Endothelial cell of umbilical vein (primary cell): ENCODE measurements around the gene CPSF4.
"Not testable (repeated sequence)": the region's sequence is repeated elsewhere in the genome, so short reads cannot be mapped to it uniquely, and the experiment has no call there.

Experiments
- CTCF ChIP-seq, 2 donors: IDR thresholded peaks; 1 replicate in 1 of 2; 2 replicates in 1 of 2; pipeline ENCODE4 v1.5.1; 2011; ENCODE audit warnings: low read length in 2 of 2, mild to moderate bottlenecking in 2 of 2, moderate library complexity in 2 of 2, control low read depth in 1 of 2, inconsistent platforms in 1 of 2, low read depth in 1 of 2; ENCODE audit not compliant: insufficient read depth in 1 of 2; ENCODE audit errors: extremely low read depth in 1 of 2
- EZH2 ChIP-seq: IDR thresholded peaks from 2 replicates; pipeline ENCODE4 v1.6.1; 2012; ENCODE audit warnings: borderline replicate concordance, low read depth, mild to moderate bottlenecking, moderate library complexity, low read length, inconsistent platforms; ENCODE audit not compliant: severe bottlenecking
- JUN ChIP-seq: IDR thresholded peaks from 2 replicates; pipeline ENCODE4 v1.6.1; 2011; ENCODE audit warnings: borderline replicate concordance, low read depth; ENCODE audit not compliant: insufficient read length, insufficient read depth
- POLR2A ChIP-seq: IDR thresholded peaks from 2 replicates; pipeline ENCODE4 v1.6.1; 2012; ENCODE audit warnings: low read depth, mild to moderate bottlenecking, control low read depth, low read length
- POLR2AphosphoS5 ChIP-seq: IDR thresholded peaks from 2 replicates; pipeline ENCODE4 v1.6.1; 2012; ENCODE audit warnings: low read depth, mild to moderate bottlenecking, control low read depth, low read length, moderate library complexity; ENCODE audit not compliant: insufficient read depth

GRCh38 chr7:99501236-99501635, 62.5 kb downstream of the CPSF4 start:
- TF ChIP-seq CTCF (IDR thresholded peaks at IDR 0.05; ENCODE audit: extremely low read depth in 1 of 2, insufficient read depth in 1 of 2, low read depth in 1 of 2, low read length in 2 of 2); POLR2A; JUN; POLR2AphosphoS5; EZH2: not testable (repeated sequence)
